Measurements from ENCODE around the gene SEPTIN11. TPM values are rescaled to one million over a fixed set of nuclear protein-coding genes. Genes with fewer than 3 reads are reported as not detected.
A peak's percentile ranks its signal among the peaks of the same experiment; 100 is the strongest.

SEPTIN11 gene
- total and polyA plus RNA-seq, 9 of the 15 experiments (the other 6 are each of a cell fraction or from before 2014, with no cell fraction given), result 25.7 to 142 (median 84.3) TPM

DNA sequence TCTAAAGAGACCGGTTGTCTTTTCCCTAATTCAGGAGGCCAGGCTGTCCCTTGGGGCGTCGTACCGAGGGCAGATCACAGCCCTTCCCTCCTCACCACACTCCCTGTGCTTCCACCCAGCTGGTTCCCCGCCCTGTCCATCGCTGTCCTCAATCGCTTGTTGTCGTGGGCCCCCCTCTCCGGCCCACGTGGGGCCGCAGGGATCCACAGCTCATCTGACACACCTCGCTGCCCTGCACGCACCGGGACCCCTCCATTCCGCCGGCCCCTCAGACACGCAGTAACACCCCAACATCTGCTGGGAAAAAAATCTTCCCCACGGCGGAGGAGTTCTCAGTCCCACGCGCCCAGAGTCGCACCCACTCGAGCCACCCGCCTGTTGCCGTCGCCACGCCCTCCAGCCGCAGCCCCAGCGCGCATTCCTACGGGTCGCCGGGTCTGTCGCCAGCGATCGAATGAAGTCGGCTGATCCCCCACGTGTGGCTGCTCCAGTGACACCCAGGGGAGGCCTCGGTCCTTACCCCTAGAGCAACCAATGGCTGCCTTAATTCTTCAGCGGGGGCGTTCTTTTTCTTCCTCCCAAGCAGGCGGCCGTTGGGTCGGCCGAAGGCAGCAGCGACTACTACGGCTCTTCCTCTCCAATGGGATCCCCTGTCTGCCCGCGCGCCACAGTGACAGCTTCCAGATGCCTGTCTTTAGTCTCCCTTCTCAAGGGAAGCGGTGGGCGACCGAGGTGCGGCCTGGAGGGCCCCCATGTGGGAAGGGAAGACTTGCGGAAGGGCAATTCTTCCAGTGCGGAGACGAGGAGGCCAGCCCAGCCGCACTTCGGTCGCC, 893 bp upstream of the SEPTIN11 start (continued):
- TF ChIP-seq, protein P1, sequence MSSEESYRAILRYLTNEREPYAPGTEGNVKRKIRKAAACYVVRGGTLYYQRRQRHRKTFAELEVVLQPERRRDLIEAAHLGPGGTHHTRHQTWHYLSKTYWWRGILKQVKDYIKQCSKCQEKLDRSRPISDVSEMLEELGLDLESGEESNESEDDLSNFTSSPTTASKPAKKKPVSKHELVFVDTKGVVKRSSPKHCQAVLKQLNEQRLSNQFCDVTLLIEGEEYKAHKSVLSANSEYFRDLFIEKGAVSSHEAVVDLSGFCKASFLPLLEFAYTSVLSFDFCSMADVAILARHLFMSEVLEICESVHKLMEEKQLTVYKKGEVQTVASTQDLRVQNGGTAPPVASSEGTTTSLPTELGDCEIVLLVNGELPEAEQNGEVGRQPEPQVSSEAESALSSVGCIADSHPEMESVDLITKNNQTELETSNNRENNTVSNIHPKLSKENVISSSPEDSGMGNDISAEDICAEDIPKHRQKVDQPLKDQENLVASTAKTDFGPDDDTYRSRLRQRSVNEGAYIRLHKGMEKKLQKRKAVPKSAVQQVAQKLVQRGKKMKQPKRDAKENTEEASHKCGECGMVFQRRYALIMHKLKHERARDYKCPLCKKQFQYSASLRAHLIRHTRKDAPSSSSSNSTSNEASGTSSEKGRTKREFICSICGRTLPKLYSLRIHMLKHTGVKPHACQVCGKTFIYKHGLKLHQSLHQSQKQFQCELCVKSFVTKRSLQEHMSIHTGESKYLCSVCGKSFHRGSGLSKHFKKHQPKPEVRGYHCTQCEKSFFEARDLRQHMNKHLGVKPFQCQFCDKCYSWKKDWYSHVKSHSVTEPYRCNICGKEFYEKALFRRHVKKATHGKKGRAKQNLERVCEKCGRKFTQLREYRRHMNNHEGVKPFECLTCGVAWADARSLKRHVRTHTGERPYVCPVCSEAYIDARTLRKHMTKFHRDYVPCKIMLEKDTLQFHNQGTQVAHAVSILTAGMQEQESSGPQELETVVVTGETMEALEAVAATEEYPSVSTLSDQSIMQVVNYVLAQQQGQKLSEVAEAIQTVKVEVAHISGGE (CRISPR knock-in tag; IDR thresholded peaks at IDR 0.05), result no peak
- TF ChIP-seq MAZ (CRISPR knock-in tag; conservative IDR thresholded peaks at IDR 0.05 in 1 of 2, IDR thresholded peaks at IDR 0.05 in 1 of 2) (peak in 1 of 2 experiments; percentile 61; a peak in 2 of 4 replicates), FOXK1 (CRISPR knock-in tag; IDR thresholded peaks at IDR 0.05; ENCODE audit: borderline replicate concordance) (peak; percentile 94; the same call in 1 of the 2 replicates), PCBP1 (IDR thresholded peaks at IDR 0.05; ENCODE audit: low read depth, low read length, poor library complexity, severe bottlenecking) (peak; percentile 32), EWSR1 (IDR thresholded peaks at IDR 0.05; ENCODE audit: borderline replicate concordance, low read depth, partially characterized antibody) (no peak), NFE2 (IDR thresholded peaks at IDR 0.05; ENCODE audit: low read depth) (no peak), ZNF668 (CRISPR knock-in tag; IDR thresholded peaks at IDR 0.05) (no peak), ERF (CRISPR knock-in tag; IDR thresholded peaks at IDR 0.05) (no peak), RBM25 (IDR thresholded peaks at IDR 0.05; ENCODE audit: low read depth, low read length, severe bottlenecking) (no peak), PHB2 (IDR thresholded peaks at IDR 0.05; ENCODE audit: low read depth) (no peak), KAT7 (CRISPR knock-in tag; IDR thresholded peaks at IDR 0.05; ENCODE audit: borderline replicate concordance) (peak; percentile 27; the same call in 1 of the 2 replicates)
- TF ChIP-seq, protein P2, sequence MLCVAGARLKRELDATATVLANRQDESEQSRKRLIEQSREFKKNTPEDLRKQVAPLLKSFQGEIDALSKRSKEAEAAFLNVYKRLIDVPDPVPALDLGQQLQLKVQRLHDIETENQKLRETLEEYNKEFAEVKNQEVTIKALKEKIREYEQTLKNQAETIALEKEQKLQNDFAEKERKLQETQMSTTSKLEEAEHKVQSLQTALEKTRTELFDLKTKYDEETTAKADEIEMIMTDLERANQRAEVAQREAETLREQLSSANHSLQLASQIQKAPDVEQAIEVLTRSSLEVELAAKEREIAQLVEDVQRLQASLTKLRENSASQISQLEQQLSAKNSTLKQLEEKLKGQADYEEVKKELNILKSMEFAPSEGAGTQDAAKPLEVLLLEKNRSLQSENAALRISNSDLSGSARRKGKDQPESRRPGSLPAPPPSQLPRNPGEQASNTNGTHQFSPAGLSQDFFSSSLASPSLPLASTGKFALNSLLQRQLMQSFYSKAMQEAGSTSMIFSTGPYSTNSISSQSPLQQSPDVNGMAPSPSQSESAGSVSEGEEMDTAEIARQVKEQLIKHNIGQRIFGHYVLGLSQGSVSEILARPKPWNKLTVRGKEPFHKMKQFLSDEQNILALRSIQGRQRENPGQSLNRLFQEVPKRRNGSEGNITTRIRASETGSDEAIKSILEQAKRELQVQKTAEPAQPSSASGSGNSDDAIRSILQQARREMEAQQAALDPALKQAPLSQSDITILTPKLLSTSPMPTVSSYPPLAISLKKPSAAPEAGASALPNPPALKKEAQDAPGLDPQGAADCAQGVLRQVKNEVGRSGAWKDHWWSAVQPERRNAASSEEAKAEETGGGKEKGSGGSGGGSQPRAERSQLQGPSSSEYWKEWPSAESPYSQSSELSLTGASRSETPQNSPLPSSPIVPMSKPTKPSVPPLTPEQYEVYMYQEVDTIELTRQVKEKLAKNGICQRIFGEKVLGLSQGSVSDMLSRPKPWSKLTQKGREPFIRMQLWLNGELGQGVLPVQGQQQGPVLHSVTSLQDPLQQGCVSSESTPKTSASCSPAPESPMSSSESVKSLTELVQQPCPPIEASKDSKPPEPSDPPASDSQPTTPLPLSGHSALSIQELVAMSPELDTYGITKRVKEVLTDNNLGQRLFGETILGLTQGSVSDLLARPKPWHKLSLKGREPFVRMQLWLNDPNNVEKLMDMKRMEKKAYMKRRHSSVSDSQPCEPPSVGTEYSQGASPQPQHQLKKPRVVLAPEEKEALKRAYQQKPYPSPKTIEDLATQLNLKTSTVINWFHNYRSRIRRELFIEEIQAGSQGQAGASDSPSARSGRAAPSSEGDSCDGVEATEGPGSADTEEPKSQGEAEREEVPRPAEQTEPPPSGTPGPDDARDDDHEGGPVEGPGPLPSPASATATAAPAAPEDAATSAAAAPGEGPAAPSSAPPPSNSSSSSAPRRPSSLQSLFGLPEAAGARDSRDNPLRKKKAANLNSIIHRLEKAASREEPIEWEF (CRISPR knock-in tag; IDR thresholded peaks at IDR 0.05), result no peak
- TF ChIP-seq, protein P3, sequence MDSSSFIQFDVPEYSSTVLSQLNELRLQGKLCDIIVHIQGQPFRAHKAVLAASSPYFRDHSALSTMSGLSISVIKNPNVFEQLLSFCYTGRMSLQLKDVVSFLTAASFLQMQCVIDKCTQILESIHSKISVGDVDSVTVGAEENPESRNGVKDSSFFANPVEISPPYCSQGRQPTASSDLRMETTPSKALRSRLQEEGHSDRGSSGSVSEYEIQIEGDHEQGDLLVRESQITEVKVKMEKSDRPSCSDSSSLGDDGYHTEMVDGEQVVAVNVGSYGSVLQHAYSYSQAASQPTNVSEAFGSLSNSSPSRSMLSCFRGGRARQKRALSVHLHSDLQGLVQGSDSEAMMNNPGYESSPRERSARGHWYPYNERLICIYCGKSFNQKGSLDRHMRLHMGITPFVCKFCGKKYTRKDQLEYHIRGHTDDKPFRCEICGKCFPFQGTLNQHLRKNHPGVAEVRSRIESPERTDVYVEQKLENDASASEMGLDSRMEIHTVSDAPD (CRISPR knock-in tag; IDR thresholded peaks at IDR 0.05), result no peak
